TTC549 (cell line): ENCODE measurements around the gene ZNF367.
"Not testable (repeated sequence)": the region's sequence is repeated elsewhere in the genome, so short reads cannot be mapped to it uniquely, and the experiment has no call there.

Experiments used
- FAIRE-seq: peaks from 2 replicates; lab custom pipeline; 2012; peaks lifted over from hg19 to GRCh38; lab: Jason Lieb, UNC

The ZNF367 gene

GRCh38 chr9:96399325-96399633 lies 18.9 kb downstream of the ZNF367 start:
- no peak for FAIRE-seq

DNA sequence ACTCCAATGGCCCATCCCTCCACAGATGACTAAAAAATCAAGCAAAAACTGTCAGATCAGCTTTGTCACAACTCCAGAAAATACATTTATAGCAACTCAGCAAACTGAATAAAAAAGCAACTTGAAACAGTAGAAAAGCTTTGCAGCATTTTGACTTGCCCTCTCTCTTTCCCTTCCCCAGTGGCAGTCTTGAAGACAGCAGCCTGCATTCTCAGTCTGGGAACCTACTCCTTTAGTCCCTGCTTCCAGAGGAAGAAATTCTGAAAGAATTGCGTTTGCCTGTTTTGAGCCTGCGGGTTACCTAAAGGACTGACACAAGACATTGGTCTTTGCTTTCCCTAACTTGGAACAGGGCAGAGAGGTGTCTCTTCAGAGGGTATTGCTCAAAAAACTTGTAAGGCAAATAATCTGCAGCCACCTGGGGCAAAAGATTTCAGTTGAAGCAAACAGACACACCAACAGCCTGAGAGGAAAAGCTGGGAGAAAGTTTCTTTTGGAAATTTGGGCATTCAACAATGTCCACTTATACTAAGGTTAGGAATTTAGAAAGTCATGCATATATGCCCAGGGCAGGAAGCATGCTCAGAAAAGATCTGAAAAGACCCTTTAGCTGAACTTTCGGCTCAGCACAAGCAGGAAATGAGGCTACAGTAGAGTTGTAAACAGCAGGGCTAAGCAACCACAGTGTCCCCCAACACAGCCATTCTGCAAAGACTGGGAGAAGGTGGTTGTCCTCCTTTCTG lies 19.4 kb downstream of the ZNF367 start:
- FAIRE-seq = no peak

DNA sequence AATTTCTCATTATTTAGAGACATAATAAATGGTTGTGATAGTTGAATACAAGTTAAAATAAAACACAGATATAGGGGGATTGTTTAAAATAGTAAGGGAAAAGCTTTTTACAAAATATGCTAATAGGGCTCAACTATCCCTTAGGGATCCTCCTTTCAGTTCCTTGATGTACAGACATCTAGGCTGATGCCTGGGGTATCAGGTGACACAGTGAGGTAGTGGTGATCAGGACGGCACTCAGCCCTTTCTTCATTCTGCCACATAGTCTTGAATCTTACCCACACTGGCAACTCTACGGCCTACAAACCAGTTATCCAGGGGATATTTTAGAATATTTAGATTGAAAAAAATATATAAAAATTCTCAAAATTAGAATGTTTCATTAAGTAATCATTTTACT lies 22.2 kb downstream of the ZNF367 start:
- FAIRE-seq = no peak

DNA sequence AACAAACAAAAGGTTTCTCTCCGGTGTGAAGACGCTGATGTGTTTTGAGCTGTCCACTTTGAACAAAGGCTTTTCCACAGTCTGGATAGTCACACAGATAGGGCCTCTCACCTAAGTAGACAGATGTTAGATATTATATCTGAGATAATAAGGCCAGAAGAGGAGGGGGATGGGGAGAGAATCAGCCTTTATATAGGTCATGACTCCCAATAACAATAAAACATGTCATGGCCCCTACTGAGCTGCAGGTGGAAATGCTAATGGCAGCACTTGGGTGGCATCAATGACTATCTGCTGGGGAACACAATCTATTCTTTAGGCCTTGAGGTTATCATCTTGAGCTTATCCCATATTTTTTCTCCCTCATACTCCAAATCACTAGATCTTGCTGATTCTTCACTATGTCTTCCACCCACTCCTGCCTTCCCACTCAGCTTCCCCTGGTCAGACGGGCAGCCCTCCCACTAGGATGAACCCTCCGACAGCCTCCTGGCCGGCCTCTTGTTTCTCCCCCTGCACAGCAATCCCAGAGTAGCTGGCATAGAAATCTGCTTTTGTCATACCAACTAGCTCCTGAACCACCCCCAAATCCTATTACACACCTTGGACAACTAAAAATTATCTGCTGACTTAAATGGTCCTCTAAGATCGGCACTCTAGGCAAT lies 23.2 kb downstream of the ZNF367 start:
- FAIRE-seq = no peak

DNA sequence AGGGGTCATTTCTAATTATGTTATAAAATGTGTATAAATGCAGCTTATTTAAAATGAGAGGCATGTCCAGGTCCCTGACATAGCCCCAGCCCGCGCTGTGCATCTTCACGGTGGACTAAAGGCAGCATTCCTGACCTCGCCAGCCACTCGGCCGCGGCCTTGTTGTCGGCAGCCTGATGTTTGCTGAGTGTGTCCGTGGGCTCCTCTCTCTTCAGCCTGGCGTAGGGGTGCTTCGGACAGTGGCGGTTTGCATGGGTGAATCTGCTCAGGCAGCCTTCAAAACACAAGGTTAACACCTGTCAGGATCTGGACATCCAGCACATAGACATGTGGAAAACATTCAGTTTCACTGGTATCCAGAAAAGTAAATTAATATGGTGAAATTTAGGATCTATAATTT lies 25.9 kb downstream of the ZNF367 start:
- no peak for FAIRE-seq

GRCh38 chr9:96391021-96391765 lies 27.0 kb downstream of the ZNF367 start:
- FAIRE-seq = no peak

DNA sequence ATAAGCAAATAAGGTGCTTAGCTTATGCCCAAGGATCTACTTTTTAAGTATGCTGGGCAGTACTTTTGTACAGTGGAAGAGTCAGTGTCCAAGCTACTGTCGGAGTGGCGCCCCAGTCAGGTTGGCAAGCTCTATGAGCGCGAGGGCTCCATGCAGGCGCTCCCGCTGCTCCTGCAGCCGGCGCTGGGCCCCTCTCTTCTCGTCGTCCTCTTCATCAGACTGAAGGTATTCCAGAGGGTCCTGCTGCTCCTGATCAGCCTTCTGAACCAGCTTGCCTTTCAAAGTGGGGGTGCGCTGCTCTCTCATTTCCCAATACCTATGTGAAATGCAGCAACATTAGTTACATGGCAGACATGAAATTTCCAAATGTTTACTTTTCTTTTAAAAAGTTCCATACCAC lies 30.0 kb downstream of the ZNF367 start:
- no peak for FAIRE-seq

DNA sequence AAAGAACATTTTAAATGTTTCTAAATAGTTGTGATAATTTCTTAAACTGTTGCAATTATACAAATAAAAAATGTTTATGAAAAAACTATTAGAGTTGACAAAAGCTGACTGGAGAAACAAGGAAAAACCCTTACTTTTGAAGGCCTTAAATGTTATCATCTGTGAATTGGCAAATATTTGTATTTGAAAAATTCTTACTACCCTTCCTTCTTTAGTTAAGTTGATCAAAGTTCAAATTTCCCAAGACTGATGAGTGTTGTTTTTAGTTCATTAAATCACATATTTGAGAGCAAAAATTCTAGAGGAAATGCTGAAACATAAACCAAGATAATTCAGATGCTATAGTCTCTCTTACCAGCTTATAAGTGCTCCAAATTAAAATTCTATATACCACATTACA lies 32.0 kb downstream of the ZNF367 start:
- no peak for FAIRE-seq

GRCh38 chr9:96383165-96383942 lies 34.8 kb downstream of the ZNF367 start, which contains the start of gene SLC35D2:
Gene SLC35D2, minus strand, starts transcription at chr9:96383711. Its CDS starts 77 bp downstream, at chr9:96383634.
- FAIRE-seq = no peak

- FAIRE-seq = no peak
These were observed 35.4 kb downstream of the ZNF367 start for GRCh38 chr9:96382839-96383164.

GRCh38 chr9:96382175-96382574 lies 36.0 kb downstream of the ZNF367 start:
- no peak for FAIRE-seq

GRCh38 chr9:96381696-96382095 lies 36.5 kb downstream of the ZNF367 start:
- FAIRE-seq = no peak

GRCh38 chr9:96381125-96381524 lies 37.0 kb downstream of the ZNF367 start:
- FAIRE-seq = no peak

DNA sequence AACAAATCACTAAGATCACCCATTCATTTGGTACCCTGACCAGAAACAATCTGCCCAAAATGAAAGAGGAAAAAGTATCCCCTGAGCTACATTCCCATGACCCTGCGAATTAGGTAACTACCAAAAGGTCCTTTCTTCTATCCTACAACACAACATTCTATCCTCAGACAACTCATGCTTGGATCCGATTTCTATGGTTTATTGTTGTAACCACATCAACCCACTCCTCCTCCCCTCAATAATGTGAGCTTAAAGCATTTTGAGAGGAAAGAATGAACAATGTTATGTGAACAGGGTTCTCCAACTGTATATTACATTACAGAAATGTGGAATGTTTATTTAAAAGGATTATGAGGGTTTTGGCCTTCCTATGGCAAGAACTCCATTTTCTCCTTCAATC lies 38.7 kb downstream of the ZNF367 start:
- FAIRE-seq = no peak

- FAIRE-seq = no peak
These were observed 40.0 kb downstream of the ZNF367 start for GRCh38 chr9:96378187-96378586.

- no peak for FAIRE-seq
These were observed 41.0 kb downstream of the ZNF367 start for GRCh38 chr9:96376891-96377874.

GRCh38 chr9:96375507-96375906 lies 42.7 kb downstream of the ZNF367 start:
- not testable (repeated sequence) for FAIRE-seq

DNA sequence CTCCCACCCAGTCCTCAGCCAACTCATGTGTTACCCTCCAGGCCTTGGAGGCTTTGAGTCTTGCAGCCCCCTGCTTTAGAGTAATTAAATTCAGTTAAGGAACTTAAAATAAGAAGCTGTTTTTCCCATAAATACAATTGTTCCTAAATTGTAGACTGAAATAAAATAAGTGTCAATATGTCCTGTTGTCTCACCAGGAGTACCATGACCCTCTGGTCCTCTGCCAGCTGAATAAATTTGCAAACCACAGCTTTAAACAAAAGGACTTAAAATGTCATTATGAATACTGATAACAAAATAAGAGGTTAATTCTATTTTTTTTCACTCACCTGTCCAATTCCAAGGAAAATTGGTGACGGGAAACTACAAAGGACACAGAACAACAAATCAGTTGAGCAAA lies 50.2 kb downstream of the ZNF367 start:
- FAIRE-seq = no peak

GRCh38 chr9:96363175-96363967 lies 54.8 kb downstream of the ZNF367 start:
- no peak for FAIRE-seq

- FAIRE-seq = not testable (repeated sequence)
These were observed 56.1 kb downstream of the ZNF367 start for GRCh38 chr9:96362119-96362518.

DNA sequence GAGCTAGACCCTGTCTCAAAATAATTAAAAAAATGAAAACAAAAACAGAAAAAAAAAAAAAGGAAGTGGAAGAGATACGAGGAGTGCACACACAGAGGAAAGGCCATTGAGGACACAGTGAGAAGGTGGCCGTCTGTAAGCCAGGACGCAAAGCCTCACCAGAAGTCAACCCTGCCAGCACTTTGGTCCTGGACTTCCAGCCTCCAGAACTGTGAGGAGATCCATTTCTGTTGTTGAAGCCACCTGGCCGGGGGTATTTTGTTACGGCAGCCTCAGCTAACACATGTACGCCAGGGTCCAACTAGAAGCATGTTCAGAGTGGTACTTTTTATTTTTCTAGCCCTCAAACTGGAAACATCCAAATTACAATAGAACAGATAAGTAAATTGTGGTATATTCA lies 56.5 kb downstream of the ZNF367 start:
- FAIRE-seq = no peak
